ENCODE measurements around the gene FAM81A. TPM values are rescaled to one million over a fixed set of nuclear protein-coding genes. Genes with fewer than 3 reads are reported as not detected.

The FAM81A gene
- total and polyA plus RNA-seq, 2 donors (not counting 1 experiment from before 2014, with no cell fraction given): 0.24 to 0.33 TPM

- no peak for DNase-seq (ENCODE audit: low read depth in 2 of 2)
- Histone ChIP-seq H3K79me2 (ENCODE audit: control insufficient read depth, insufficient read depth, low read length) (no peaks in the 10 kb centered on the region), H4K20me1 (ENCODE audit: control insufficient read depth, extremely low read depth, insufficient read depth, low read length) (no peaks in the 10 kb centered on the region), H3K4me1 (ENCODE audit: control insufficient read depth, extremely low read depth, insufficient read depth, low read length) (no peaks in the 10 kb centered on the region), H3K4me3 (replicated peaks in 1 of 4; ENCODE audit: control extremely low read depth in 1 of 4, insufficient read depth in 1 of 4, low read depth in 3 of 4, low read length in 4 of 4) (no peak overlapping the region), H3K9ac (ENCODE audit: insufficient read depth, low read length) (no peak overlapping the region), H2AFZ (ENCODE audit: low read length) (no peak overlapping the region), H3K9me3 (ENCODE audit: control insufficient read depth, insufficient read depth, low read depth, low read length) (no peaks in the 10 kb centered on the region), H3K36me3 (ENCODE audit: control insufficient read depth, insufficient read depth, low read length) (no peaks in the 10 kb centered on the region), H3K27me3 (ENCODE audit: control insufficient read depth, insufficient read depth, low read length) (no peaks in the 10 kb centered on the region), H3K4me2 (ENCODE audit: extremely low read depth, insufficient read depth, low read length) (no peak overlapping the region), H3K27ac (ENCODE audit: insufficient read depth, low read length) (no peak overlapping the region)
- TF ChIP-seq EZH2 (IDR thresholded peaks at IDR 0.05; ENCODE audit: low read length, missing control alignments) (no peak), CTCF (conservative IDR thresholded peaks at IDR 0.05 in 1 of 2, IDR thresholded peaks at IDR 0.05 in 1 of 2; ENCODE audit: low read depth in 1 of 2, low read length in 2 of 2) (no peak)
Observed at GRCh38 chr15:59549301-59550185, 111.6 kb downstream of the FAM81A start.

- Histone ChIP-seq H3K36me3 (ENCODE audit: control insufficient read depth, insufficient read depth, low read length) (no peaks in the 10 kb centered on the region), H3K4me2 (ENCODE audit: extremely low read depth, insufficient read depth, low read length) (no peak overlapping the region), H3K27ac (ENCODE audit: insufficient read depth, low read length) (no peak overlapping the region), H3K79me2 (ENCODE audit: control insufficient read depth, insufficient read depth, low read length) (no peaks in the 10 kb centered on the region), H4K20me1 (ENCODE audit: control insufficient read depth, extremely low read depth, insufficient read depth, low read length) (no peaks in the 10 kb centered on the region), H3K4me3 (replicated peaks in 1 of 4; ENCODE audit: control extremely low read depth in 1 of 4, insufficient read depth in 1 of 4, low read depth in 3 of 4, low read length in 4 of 4) (no peak overlapping the region), H3K4me1 (ENCODE audit: control insufficient read depth, extremely low read depth, insufficient read depth, low read length) (no peaks in the 10 kb centered on the region), H3K9ac (ENCODE audit: insufficient read depth, low read length) (no peak overlapping the region), H3K27me3 (ENCODE audit: control insufficient read depth, insufficient read depth, low read length) (no peaks in the 10 kb centered on the region), H2AFZ (ENCODE audit: low read length) (no peak overlapping the region), H3K9me3 (ENCODE audit: control insufficient read depth, insufficient read depth, low read depth, low read length) (no peaks in the 10 kb centered on the region)
- DNase-seq (ENCODE audit: low read depth in 2 of 2): no peak
- TF ChIP-seq EZH2 (IDR thresholded peaks at IDR 0.05; ENCODE audit: low read length, missing control alignments) (no peak), CTCF (conservative IDR thresholded peaks at IDR 0.05 in 1 of 2, IDR thresholded peaks at IDR 0.05 in 1 of 2; ENCODE audit: low read depth in 1 of 2, low read length in 2 of 2) (no peak)
Observed at GRCh38 chr15:59550530-59550929, 112.5 kb downstream of the FAM81A start.

- no peak overlapping the region for H2AFZ ChIP-seq (ENCODE audit: low read length)
- no peaks in the 10 kb centered on the region for H3K9me3 ChIP-seq (ENCODE audit: control insufficient read depth, insufficient read depth, low read depth, low read length)
- no peak for TF ChIP-seq CTCF (conservative IDR thresholded peaks at IDR 0.05 in 1 of 2, IDR thresholded peaks at IDR 0.05 in 1 of 2; ENCODE audit: low read depth in 1 of 2, low read length in 2 of 2)
- TF ChIP-seq EZH2 (IDR thresholded peaks at IDR 0.05; ENCODE audit: low read length, missing control alignments): no peak
- H3K27ac ChIP-seq (ENCODE audit: insufficient read depth, low read length): no peak overlapping the region
- H3K4me2 ChIP-seq (ENCODE audit: extremely low read depth, insufficient read depth, low read length): no peak overlapping the region
- H3K9ac ChIP-seq (ENCODE audit: insufficient read depth, low read length): no peak overlapping the region
- H3K79me2 ChIP-seq (ENCODE audit: control insufficient read depth, insufficient read depth, low read length): no peaks in the 10 kb centered on the region
- H4K20me1 ChIP-seq (ENCODE audit: control insufficient read depth, extremely low read depth, insufficient read depth, low read length): no peaks in the 10 kb centered on the region
- no peak overlapping the region for H3K4me3 ChIP-seq (replicated peaks in 1 of 4; ENCODE audit: control extremely low read depth in 1 of 4, insufficient read depth in 1 of 4, low read depth in 3 of 4, low read length in 4 of 4)
- H3K36me3 ChIP-seq (ENCODE audit: control insufficient read depth, insufficient read depth, low read length): no peaks in the 10 kb centered on the region
- DNase-seq (ENCODE audit: low read depth in 2 of 2): no peak
- H3K27me3 ChIP-seq (ENCODE audit: control insufficient read depth, insufficient read depth, low read length): no peaks in the 10 kb centered on the region
- no peaks in the 10 kb centered on the region for H3K4me1 ChIP-seq (ENCODE audit: control insufficient read depth, extremely low read depth, insufficient read depth, low read length)
Observed at GRCh38 chr15:59550956-59551355, 113.0 kb downstream of the FAM81A start.
